Activated T-cell treated with anti-CD3 and anti-CD28 coated beads, Interleukin-2, amount 50 U/mL, for 72 hours (primary cell): ENCODE data around the gene CARNS1. TPM values are rescaled to one million over a fixed set of nuclear protein-coding genes. Genes with fewer than 3 reads are reported as not detected.
A peak's percentile ranks its signal among the peaks of the same experiment; 100 is the strongest.
"Not testable (repeated sequence)": the region's sequence is repeated elsewhere in the genome, so short reads cannot be mapped to it uniquely, and the experiment has no call there.

Experiments used
- ATAC-seq, 2 donors: fragments of 150-1000 bp; cut with Tn5 transposase; replicated peaks in 1 of 2; 2 replicates each; pipeline ENCODE4 v1.10.0; 2021; ENCODE audit warnings: moderate library complexity in 2 of 2, mild to moderate bottlenecking in 1 of 2
- DNase-seq, 2 donors: peaks; one replicate each; pipeline ENCODE4 v3.0.0; 2021 to 2022; ENCODE audit warnings: mixed read lengths in 1 of 2
- H3K27ac Mint-ChIP-seq: one replicate; pipeline ENCODE4 v1.8.0; 2022; ENCODE audit warnings: mild to moderate bottlenecking, moderate library complexity, mixed read lengths
- H3K27me3 Mint-ChIP-seq: one replicate; pipeline ENCODE4 v1.8.0; 2022; ENCODE audit warnings: low read depth, mixed read lengths
- H3K36me3 Mint-ChIP-seq, 2 donors: one replicate each; pipeline ENCODE4 v1.8.0; 2022; ENCODE audit warnings: mixed read lengths in 2 of 2, mild to moderate bottlenecking in 1 of 2; ENCODE audit not compliant: insufficient read depth in 2 of 2
- H3K4me1 Mint-ChIP-seq: one replicate; pipeline ENCODE4 v1.8.0; 2022; ENCODE audit warnings: low read depth, mixed read lengths
- H3K4me3 Mint-ChIP-seq, 2 donors: one replicate each; pipeline ENCODE4 v1.8.0; 2022; ENCODE audit warnings: mild to moderate bottlenecking in 2 of 2, mixed read lengths in 2 of 2, moderate library complexity in 2 of 2
- H3K9me3 Mint-ChIP-seq, 2 donors: one replicate each; pipeline ENCODE4 v1.8.0; 2022; ENCODE audit warnings: mixed read lengths in 2 of 2
- total RNA-seq, 2 donors: library from RNA; stranded (reverse); gene quantifications; one replicate each; pipeline ENCODE4 v1.2.3, GENCODE V29; 2022

Gene CARNS1
- total RNA-seq, 2 donors from 2014 or later = 3.8 to 5.0 TPM

GRCh38 chr11:67396259-67396581 is 19.3 kb upstream of the CARNS1 start:
- Mint-ChIP-seq H3K4me3 (no peak overlapping the region), H3K27ac (peak overlapping the region; percentile 22), H3K36me3 (peaks cover 6 to 16% of the 10 kb centered on the region in 2 donors), H3K4me1 (peaks cover 60% of the 10 kb centered on the region), H3K9me3 (no peaks in the 10 kb centered on the region), H3K27me3 (no peaks in the 10 kb centered on the region)
- ATAC-seq (no peak), DNase-seq (no peak)

DNA sequence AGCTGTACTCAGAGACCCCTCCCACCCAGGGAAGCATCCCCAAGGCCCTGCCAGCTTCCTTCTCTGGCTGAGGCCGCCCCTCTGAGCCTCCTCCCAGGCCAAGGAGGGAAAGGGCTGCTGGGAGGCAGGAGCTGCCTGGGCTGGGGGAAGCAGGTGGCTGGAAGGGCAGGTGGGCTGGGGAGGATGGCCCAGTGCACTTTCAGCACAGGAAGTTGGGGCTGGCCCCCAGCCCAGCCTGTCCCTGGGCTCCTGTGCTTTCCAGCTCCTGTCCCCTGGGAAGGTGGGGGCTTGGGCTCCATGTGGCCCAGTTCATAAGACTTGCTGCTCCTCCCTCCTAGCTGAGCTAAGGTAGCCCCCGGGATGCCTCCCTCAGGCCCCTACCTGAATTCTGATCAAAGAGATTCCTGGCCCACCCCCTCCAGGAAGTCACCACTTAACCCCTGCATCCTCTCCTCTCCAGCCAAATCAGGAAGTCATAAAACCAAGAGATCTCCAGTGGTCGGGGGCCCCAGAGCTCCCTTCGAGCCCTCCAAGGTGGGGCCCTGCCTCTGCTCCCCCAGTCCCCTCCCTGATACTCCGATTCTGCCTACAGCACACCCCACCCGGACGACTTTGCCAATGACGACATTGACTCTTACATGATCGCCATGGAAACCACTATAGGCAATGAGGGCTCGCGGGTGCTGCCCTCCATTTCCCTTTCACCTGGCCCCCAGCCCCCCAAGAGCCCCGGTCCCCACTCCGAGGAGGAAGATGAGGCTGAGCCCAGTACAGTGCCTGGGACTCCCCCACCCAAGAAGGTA is 18.7 kb upstream of the CARNS1 start:
- H3K27me3 Mint-ChIP-seq = no peaks in the 10 kb centered on the region
- H3K4me1 Mint-ChIP-seq = peaks cover 57% of the 10 kb centered on the region
- ATAC-seq = no peak
- peaks cover 6 to 16% of the 10 kb centered on the region in 2 donors for H3K36me3 Mint-ChIP-seq
- peak overlapping the region; percentile 2 to 57 for H3K4me3 Mint-ChIP-seq
- H3K9me3 Mint-ChIP-seq = no peaks in the 10 kb centered on the region
- H3K27ac Mint-ChIP-seq = peak overlapping the region; percentile 95
- no peak for DNase-seq

GRCh38 chr11:67397536-67397935 is 17.9 kb upstream of the CARNS1 start:
- no peaks in the 10 kb centered on the region for H3K9me3 Mint-ChIP-seq
- ATAC-seq (no peak), DNase-seq (no peak)
- H3K36me3 Mint-ChIP-seq = peaks cover 6 to 16% of the 10 kb centered on the region in 2 donors
- H3K4me1 Mint-ChIP-seq = peaks cover 53% of the 10 kb centered on the region
- H3K27ac Mint-ChIP-seq = peak overlapping the region; percentile 90
- peak overlapping the region in 1 of 2 donors; percentile 54 for H3K4me3 Mint-ChIP-seq
- no peaks in the 10 kb centered on the region for H3K27me3 Mint-ChIP-seq

GRCh38 chr11:67397986-67398660 is 17.4 kb upstream of the CARNS1 start:
- H3K4me1 Mint-ChIP-seq = peaks cover 53% of the 10 kb centered on the region
- H3K4me3 Mint-ChIP-seq = peak overlapping the region; percentile 12 to 54
- H3K9me3 Mint-ChIP-seq = no peaks in the 10 kb centered on the region
- H3K36me3 Mint-ChIP-seq = peaks cover 6 to 16% of the 10 kb centered on the region in 2 donors
- no peaks in the 10 kb centered on the region for H3K27me3 Mint-ChIP-seq
- peak overlapping the region; percentile 90 for H3K27ac Mint-ChIP-seq
- ATAC-seq (no peak), DNase-seq (no peak)

- no peaks in the 10 kb centered on the region for H3K27me3 Mint-ChIP-seq
- H3K4me1 Mint-ChIP-seq = peaks cover 55% of the 10 kb centered on the region
- peak overlapping the region; percentile 47 to 85 for H3K4me3 Mint-ChIP-seq
- no peak for ATAC-seq
- H3K27ac Mint-ChIP-seq = no peak overlapping the region
- peaks cover 6 to 12% of the 10 kb centered on the region in 2 donors for H3K36me3 Mint-ChIP-seq
- H3K9me3 Mint-ChIP-seq = no peaks in the 10 kb centered on the region
- no peak for DNase-seq
Observed at GRCh38 chr11:67398661-67399563, 16.6 kb upstream of the CARNS1 start.

DNA sequence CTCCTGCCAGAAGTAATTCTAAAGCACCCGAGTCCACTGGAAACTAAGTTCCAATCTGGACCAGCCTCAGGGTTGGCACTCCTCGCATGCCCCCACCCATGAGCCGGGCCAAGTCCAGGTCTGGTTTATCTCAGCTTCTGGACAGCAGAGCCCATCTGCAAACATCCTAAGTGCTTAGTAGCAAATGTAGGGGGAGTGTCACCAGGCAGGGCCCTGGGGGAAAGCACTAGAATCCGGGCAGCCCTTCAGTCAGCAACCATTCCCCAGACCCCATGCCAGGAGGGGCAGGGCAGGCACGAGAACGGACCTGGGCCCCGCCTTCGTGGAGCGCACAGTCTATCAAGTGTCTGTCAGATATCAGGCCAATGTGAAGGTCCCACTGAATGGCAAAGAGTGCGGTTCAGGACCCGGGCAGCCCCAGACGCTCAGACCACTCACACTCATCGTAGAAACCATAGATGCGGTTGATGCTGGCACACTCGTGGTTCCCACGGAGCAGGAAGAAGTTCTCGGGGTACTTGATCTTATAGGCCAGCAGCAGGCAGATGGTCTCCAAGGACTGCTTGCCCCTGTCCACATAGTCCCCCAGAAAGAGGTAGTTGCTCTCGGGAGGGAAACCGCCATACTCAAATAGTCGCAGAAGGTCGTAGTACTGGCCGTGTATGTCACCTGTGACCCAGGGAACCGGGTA is 15.1 kb upstream of the CARNS1 start:
- Mint-ChIP-seq H3K9me3 (no peaks in the 10 kb centered on the region), H3K27ac (peak overlapping the region; percentile 93)

DNA sequence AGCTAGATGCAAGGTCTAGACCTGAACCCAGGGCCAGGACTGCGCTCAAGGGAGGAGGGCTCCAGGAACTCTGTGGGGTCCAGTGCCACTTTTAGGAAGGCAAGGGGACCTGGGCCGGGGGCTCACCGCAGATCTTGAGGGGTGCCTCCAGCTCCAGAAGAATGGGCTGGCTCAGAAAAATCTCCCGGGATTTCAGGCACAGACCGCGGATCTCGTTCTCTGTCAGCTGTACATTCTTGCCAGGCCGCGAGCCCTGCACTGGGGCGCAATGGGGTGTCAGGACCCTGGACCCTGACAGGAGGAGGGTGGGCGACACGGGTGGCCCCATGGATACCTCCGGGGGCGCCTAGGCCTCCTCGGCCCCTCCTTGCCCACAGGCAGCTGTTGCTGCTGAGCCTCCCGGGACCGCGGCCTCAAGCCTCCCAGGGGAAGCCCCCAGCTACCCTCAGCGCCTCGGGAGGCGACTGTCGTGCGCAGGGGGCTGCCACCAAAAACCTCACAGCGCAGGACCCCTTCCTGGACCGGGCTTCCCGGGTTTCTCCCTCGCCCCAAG is 14.5 kb upstream of the CARNS1 start:
- peak overlapping the region; percentile 93 for H3K27ac Mint-ChIP-seq
- ATAC-seq = peak; percentile 0 to 1
- no peaks in the 10 kb centered on the region for H3K27me3 Mint-ChIP-seq
- peaks cover 9 to 13% of the 10 kb centered on the region in 2 donors for H3K36me3 Mint-ChIP-seq
- peaks cover 68% of the 10 kb centered on the region for H3K4me1 Mint-ChIP-seq
- peak overlapping the region; percentile 85 to 91 for H3K4me3 Mint-ChIP-seq
- DNase-seq = no peak
- no peaks in the 10 kb centered on the region for H3K9me3 Mint-ChIP-seq

More for the DNA sequence above, 15.1 kb upstream of the CARNS1 start:
- H3K27me3 Mint-ChIP-seq = no peaks in the 10 kb centered on the region
- peak overlapping the region; percentile 85 to 91 for H3K4me3 Mint-ChIP-seq
- DNase-seq (no peak), ATAC-seq (no peak)
- H3K4me1 Mint-ChIP-seq = peaks cover 62% of the 10 kb centered on the region
- peaks cover 9 to 11% of the 10 kb centered on the region in 2 donors for H3K36me3 Mint-ChIP-seq

- H3K27ac Mint-ChIP-seq = peak within 1 kb of the TSS; percentile 93
- ATAC-seq (peak; percentile 77 to 81), DNase-seq (peak; percentile 93 to 94)
- no peaks in the 10 kb centered on the region for H3K27me3 Mint-ChIP-seq
- H3K36me3 Mint-ChIP-seq = peaks cover 9 to 17% of the 10 kb centered on the region in 2 donors
- no peaks in the 10 kb centered on the region for H3K9me3 Mint-ChIP-seq
- peaks cover 68% of the 10 kb centered on the region for H3K4me1 Mint-ChIP-seq
- H3K4me3 Mint-ChIP-seq = peak within 1 kb of the TSS; percentile 91 to 96
Observed at GRCh38 chr11:67401495-67402191, 13.8 kb upstream of the CARNS1 start, which contains the start of gene PPP1CA. Gene PPP1CA, minus strand, starts transcription at chr11:67401858. Its CDS starts 76 bp downstream, at chr11:67401782.

GRCh38 chr11:67402192-67402839 is 13.2 kb upstream of the CARNS1 start:
- not testable (repeated sequence) for DNase-seq
- H3K4me1 Mint-ChIP-seq = peaks cover 68% of the 10 kb centered on the region

DNA sequence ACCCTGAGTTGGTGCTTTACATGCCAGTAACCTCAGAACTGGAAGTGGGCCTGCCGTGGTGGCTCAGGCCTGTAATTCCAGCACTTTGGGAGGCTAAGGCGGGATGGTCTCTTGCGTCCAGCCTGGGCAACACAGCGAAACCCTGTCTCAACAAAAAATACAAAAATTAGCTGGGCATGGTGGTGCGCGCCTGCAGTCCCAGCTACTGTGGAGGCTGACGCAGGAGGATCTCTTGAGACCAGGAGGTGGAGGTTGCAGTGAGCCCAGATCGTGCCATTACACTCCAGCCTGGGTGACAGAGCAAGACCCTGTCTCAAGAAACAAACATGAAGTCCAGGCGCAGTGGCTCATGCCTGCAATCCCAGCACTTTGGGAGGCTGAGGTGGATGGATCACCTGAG is 12.4 kb upstream of the CARNS1 start:
- DNase-seq, H3K9me3 Mint-ChIP-seq, H3K27me3 Mint-ChIP-seq, ATAC-seq: not testable (repeated sequence)
- Mint-ChIP-seq H3K4me3 (peak overlapping the region; percentile 91 to 96), H3K36me3 (peaks cover 9 to 11% of the 10 kb centered on the region in 2 donors), H3K4me1 (peaks cover 68% of the 10 kb centered on the region), H3K27ac (peak overlapping the region; percentile 94)

More at GRCh38 chr11:67402192-67402839, 13.2 kb upstream of the CARNS1 start:
- not testable (repeated sequence) for H3K9me3 Mint-ChIP-seq, H3K27ac Mint-ChIP-seq, H3K27me3 Mint-ChIP-seq, ATAC-seq
- Mint-ChIP-seq H3K4me3 (peak overlapping the region; percentile 91 to 96), H3K36me3 (peaks cover 9 to 17% of the 10 kb centered on the region in 2 donors)

DNA sequence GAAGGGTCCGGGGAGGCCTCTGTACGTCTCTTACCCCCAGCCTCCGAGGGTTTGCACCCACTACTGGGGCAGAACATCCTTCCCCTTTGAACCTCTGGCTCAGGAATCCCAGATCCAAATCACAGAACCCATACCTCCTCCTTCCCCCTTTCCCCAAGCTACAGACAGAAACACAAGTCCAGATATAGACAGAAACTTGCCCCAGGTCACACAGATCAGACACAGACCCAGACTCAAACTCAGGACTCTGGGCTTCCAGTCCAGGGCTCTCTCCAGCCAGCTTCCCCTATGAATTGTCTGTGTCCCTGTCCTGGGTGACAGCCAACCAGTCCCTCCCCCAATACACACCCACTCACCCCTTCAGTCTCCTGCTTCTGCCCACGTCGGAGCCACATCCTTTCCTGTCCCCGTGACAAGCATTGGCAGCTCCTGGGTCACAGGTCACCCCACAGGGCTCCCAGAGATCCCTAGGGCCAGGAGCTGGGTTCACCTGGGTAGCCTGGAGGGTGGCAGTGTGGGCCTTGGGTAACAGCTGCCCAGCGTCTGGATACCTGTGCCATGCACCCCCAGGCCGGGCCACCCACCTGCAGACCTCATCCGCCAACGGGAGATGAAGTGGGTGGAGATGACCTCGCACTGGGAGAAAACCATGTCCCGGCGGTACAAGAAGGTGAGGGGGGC is 10.8 kb upstream of the CARNS1 start:
- H3K9me3 Mint-ChIP-seq = no peaks in the 10 kb centered on the region
- ATAC-seq (peak in 1 of 2 donors; percentile 6), DNase-seq (peak in 1 of 2 donors; percentile 65)
- peaks cover 70% of the 10 kb centered on the region for H3K4me1 Mint-ChIP-seq
- peak overlapping the region; percentile 91 to 96 for H3K4me3 Mint-ChIP-seq
- H3K27ac Mint-ChIP-seq = peak overlapping the region; percentile 81
- peaks cover 9% of the 10 kb centered on the region in 2 donors for H3K36me3 Mint-ChIP-seq
- no peaks in the 10 kb centered on the region for H3K27me3 Mint-ChIP-seq
